Amniotic stem cell (primary cell): ENCODE measurements around the gene GSTT4.
"Not testable (repeated sequence)": the region's sequence is repeated elsewhere in the genome, so short reads cannot be mapped to it uniquely, and the experiment has no call there.

Experiments used
- DNase-seq: peaks from one replicate; lab custom pipeline; 2025; lab: John Stamatoyannopoulos, UW

GSTT4 gene

GRCh38 chr22:24005201-24005600 lies at the start of gene GSTT4:
TSS of gene GSTT4 (minus strand) at chr22:24005453. CDS start at chr22:24005356, 97 bp downstream.
- DNase-seq = no peak

GRCh38 chr22:24054356-24054755 lies 49.1 kb upstream of the GSTT4 start:
- peak; percentile 35 for DNase-seq

- DNase-seq = no peak
Measured at GRCh38 chr22:24053481-24054226, 48.4 kb upstream of the GSTT4 start.

- no peak for DNase-seq
Measured at GRCh38 chr22:24051568-24051967, 46.3 kb upstream of the GSTT4 start.

GRCh38 chr22:24051028-24051427 lies 45.8 kb upstream of the GSTT4 start:
- DNase-seq = no peak

GRCh38 chr22:24049978-24050377 lies 44.7 kb upstream of the GSTT4 start:
- no peak for DNase-seq

- DNase-seq = no peak
Measured at GRCh38 chr22:24049211-24049610, 44.0 kb upstream of the GSTT4 start.

GRCh38 chr22:24046024-24046423 lies 40.8 kb upstream of the GSTT4 start:
- no peak for DNase-seq

- DNase-seq = no peak
Measured at GRCh38 chr22:24043958-24044357, 38.7 kb upstream of the GSTT4 start.

- not testable (repeated sequence) for DNase-seq
Measured at GRCh38 chr22:24043465-24043864, 38.2 kb upstream of the GSTT4 start.

GRCh38 chr22:24040946-24041345 lies 35.7 kb upstream of the GSTT4 start:
- DNase-seq = no peak

- no peak for DNase-seq
Measured at GRCh38 chr22:24039046-24039445, 33.8 kb upstream of the GSTT4 start.

GRCh38 chr22:24037851-24038765 lies 32.9 kb upstream of the GSTT4 start:
- DNase-seq = no peak

- DNase-seq = no peak
Measured at GRCh38 chr22:24035296-24035695, 30.0 kb upstream of the GSTT4 start.

GRCh38 chr22:24033731-24034130 lies 28.5 kb upstream of the GSTT4 start:
- DNase-seq = no peak

GRCh38 chr22:24030186-24030702 lies 25.0 kb upstream of the GSTT4 start:
- DNase-seq = no peak

GRCh38 chr22:24029304-24029703 lies 24.1 kb upstream of the GSTT4 start:
- DNase-seq = no peak

GRCh38 chr22:24028533-24028932 lies 23.3 kb upstream of the GSTT4 start:
- DNase-seq = no peak

- DNase-seq = no peak
Measured at GRCh38 chr22:24027991-24028390, 22.7 kb upstream of the GSTT4 start.

- DNase-seq = no peak
Measured at GRCh38 chr22:24027389-24027975, 22.2 kb upstream of the GSTT4 start.

GRCh38 chr22:24026733-24027132 lies 21.5 kb upstream of the GSTT4 start:
- DNase-seq = no peak

- no peak for DNase-seq
Measured at GRCh38 chr22:24026056-24026455, 20.8 kb upstream of the GSTT4 start.
